Effector memory CD4-positive, alpha-beta T cell (primary cell): ENCODE data around the gene RAC2.

Experiments used
- DNase-seq, 3 donors: peaks; one replicate each; pipeline ENCODE4 v3.0.0-alpha.2; 2020
- H3K27ac ChIP-seq: 2 replicates; pipeline ENCODE4 v1.7.0; 2013; ENCODE audit warnings: mild to moderate bottlenecking, low read length, moderate library complexity; ENCODE audit not compliant: insufficient read depth, poor library complexity, severe bottlenecking
- H3K27me3 ChIP-seq: replicated peaks from 2 replicates; pipeline ENCODE4 v1.7.0; 2013; ENCODE audit warnings: mild to moderate bottlenecking, low read length; ENCODE audit not compliant: insufficient read depth, control insufficient read depth, poor library complexity, severe bottlenecking
- H3K36me3 ChIP-seq: 2 replicates; pipeline ENCODE4 v1.7.0; 2013; ENCODE audit warnings: mild to moderate bottlenecking, low read length, moderate library complexity; ENCODE audit not compliant: control insufficient read depth, insufficient read depth
- H3K4me1 ChIP-seq: 2 replicates; pipeline ENCODE4 v1.7.0; 2013; ENCODE audit warnings: low read length, mild to moderate bottlenecking; ENCODE audit not compliant: control insufficient read depth, insufficient read depth, poor library complexity, severe bottlenecking
- H3K4me3 ChIP-seq: 2 replicates; pipeline ENCODE4 v1.7.0; 2013; ENCODE audit warnings: low read length, low read depth, mild to moderate bottlenecking; ENCODE audit not compliant: insufficient read depth, poor library complexity, severe bottlenecking
- H3K9me3 ChIP-seq: 2 replicates; pipeline ENCODE4 v1.7.0; 2013; ENCODE audit warnings: mild to moderate bottlenecking, low read length, moderate library complexity; ENCODE audit not compliant: control insufficient read depth
- total RNA-seq, 3 donors: gene quantifications; one replicate each; lab custom pipeline; 2026; lab: John Stamatoyannopoulos, UW

Gene RAC2
- 192 to 297 (median 226) reads per million in 3 donors for total RNA-seq

- Histone ChIP-seq H3K4me1 (peaks cover 41% of the 10 kb centered on the region), H3K27me3 (no peaks in the 10 kb centered on the region), H3K4me3 (peak within 1 kb of the TSS; percentile 90), H3K9me3 (no peaks in the 10 kb centered on the region), H3K27ac (peak within 1 kb of the TSS; percentile 87), H3K36me3 (peaks cover 16% of the 10 kb centered on the region)
- DNase-seq: peak; percentile 78 to 84 (median 79)
These were observed at the start of gene RAC2 for GRCh38 chr22:37244114-37244921. TSS of gene RAC2 (minus strand) at chr22:37244269. CDS start at chr22:37244148, 121 bp downstream.

- Histone ChIP-seq H3K4me3 (no peak overlapping the region), H3K9me3 (peaks cover 4% of the 10 kb centered on the region), H3K4me1 (peaks cover 22% of the 10 kb centered on the region), H3K36me3 (peaks cover 82% of the 10 kb centered on the region), H3K27me3 (no peaks in the 10 kb centered on the region), H3K27ac (no peak overlapping the region)
- DNase-seq: no peak
These were observed 49.1 kb upstream of the RAC2 start for GRCh38 chr22:37293172-37293571.

- H3K27ac ChIP-seq: no peak overlapping the region
- no peaks in the 10 kb centered on the region for H3K27me3 ChIP-seq
- peaks cover 4% of the 10 kb centered on the region for H3K9me3 ChIP-seq
- peaks cover 19% of the 10 kb centered on the region for H3K4me1 ChIP-seq
- H3K36me3 ChIP-seq: peaks cover 76% of the 10 kb centered on the region
- H3K4me3 ChIP-seq: no peak overlapping the region
- DNase-seq: no peak
These were observed 48.6 kb upstream of the RAC2 start for GRCh38 chr22:37292641-37293040.

GRCh38 chr22:37291559-37292298, 47.7 kb upstream of the RAC2 start:
- Histone ChIP-seq H3K4me3 (no peak overlapping the region), H3K36me3 (peaks cover 72% of the 10 kb centered on the region), H3K9me3 (peaks cover 4% of the 10 kb centered on the region), H3K27me3 (no peaks in the 10 kb centered on the region), H3K4me1 (peaks cover 19% of the 10 kb centered on the region), H3K27ac (peak overlapping the region; percentile 12)
- no peak for DNase-seq

- Histone ChIP-seq H3K9me3 (peaks cover 4% of the 10 kb centered on the region), H3K27ac (no peak overlapping the region), H3K36me3 (peaks cover 62% of the 10 kb centered on the region), H3K27me3 (no peaks in the 10 kb centered on the region), H3K4me3 (no peak overlapping the region), H3K4me1 (peaks cover 25% of the 10 kb centered on the region)
- no peak for DNase-seq
These were observed 46.7 kb upstream of the RAC2 start for GRCh38 chr22:37290737-37291136.

- Histone ChIP-seq H3K27ac (peak overlapping the region; percentile 2), H3K9me3 (peaks cover 4% of the 10 kb centered on the region), H3K36me3 (peaks cover 49% of the 10 kb centered on the region), H3K27me3 (no peaks in the 10 kb centered on the region), H3K4me1 (peaks cover 18% of the 10 kb centered on the region), H3K4me3 (no peak overlapping the region)
- DNase-seq: no peak
These were observed 45.2 kb upstream of the RAC2 start for GRCh38 chr22:37289156-37289735.

GRCh38 chr22:37288521-37288920, 44.5 kb upstream of the RAC2 start:
- Histone ChIP-seq H3K36me3 (peaks cover 45% of the 10 kb centered on the region), H3K27ac (no peak overlapping the region), H3K4me3 (no peak overlapping the region), H3K4me1 (peaks cover 22% of the 10 kb centered on the region), H3K27me3 (no peaks in the 10 kb centered on the region), H3K9me3 (peaks cover 4% of the 10 kb centered on the region)
- DNase-seq: no peak

GRCh38 chr22:37287550-37287951, 43.5 kb upstream of the RAC2 start:
- H3K4me3 ChIP-seq: no peak overlapping the region
- H3K36me3 ChIP-seq: peaks cover 36% of the 10 kb centered on the region
- H3K9me3 ChIP-seq: peaks cover 4% of the 10 kb centered on the region
- H3K27ac ChIP-seq: no peak overlapping the region
- H3K27me3 ChIP-seq: no peaks in the 10 kb centered on the region
- no peak for DNase-seq
- peaks cover 25% of the 10 kb centered on the region for H3K4me1 ChIP-seq

- H3K4me3 ChIP-seq: no peak overlapping the region
- no peaks in the 10 kb centered on the region for H3K9me3 ChIP-seq
- H3K36me3 ChIP-seq: peaks cover 20% of the 10 kb centered on the region
- DNase-seq: no peak
- H3K27me3 ChIP-seq: no peaks in the 10 kb centered on the region
- peak overlapping the region; percentile 1 for H3K27ac ChIP-seq
- peaks cover 32% of the 10 kb centered on the region for H3K4me1 ChIP-seq
These were observed 41.9 kb upstream of the RAC2 start for GRCh38 chr22:37285937-37286336.
